Sigmoid colon (tissue), 4 donors: ENCODE data around the gene PLEKHD1.

Experiments
- CTCF ChIP-seq, 4 experiments: fragments of 450-650 bp in 3 of 4; fragments of 200-600 bp in 1 of 4; IDR thresholded peaks; one replicate each; pipeline ENCODE4 v1.5.1; 2016 to 2019; ENCODE audit warnings: antibody characterized with exemption in 4 of 4, mild to moderate bottlenecking in 3 of 4, moderate library complexity in 2 of 4
- EP300 ChIP-seq, 4 donors: sonication (generic); formaldehyde crosslinking; IDR thresholded peaks; one replicate each; pipeline ENCODE4 v1.6.1; 2017; ENCODE audit warnings: antibody characterized with exemption in 4 of 4
- POLR2A ChIP-seq, 2 donors: fragments of 450-650 bp; IDR thresholded peaks; one replicate each; pipeline ENCODE4 v1.6.1; 2016; ENCODE audit warnings: antibody characterized with exemption in 2 of 2, mild to moderate bottlenecking in 2 of 2, moderate library complexity in 2 of 2
- POLR2AphosphoS5 ChIP-seq, 4 donors: sonication (generic); formaldehyde crosslinking; IDR thresholded peaks; one replicate each; pipeline ENCODE4 v1.6.1; 2017; ENCODE audit warnings: antibody characterized with exemption in 4 of 4

- TF ChIP-seq CTCF (IDR thresholded peaks at IDR 0.05): no peak
- no peak for TF ChIP-seq POLR2A (IDR thresholded peaks at IDR 0.05)
- no peak for TF ChIP-seq EP300 (IDR thresholded peaks at IDR 0.05)
- TF ChIP-seq POLR2AphosphoS5 (IDR thresholded peaks at IDR 0.05): no peak
These were observed 88.3 kb downstream of the PLEKHD1 start for GRCh38 chr14:69572841-69573135.
